A673 (cell line): ENCODE results near the gene ERBB3. TPM values are rescaled to one million over a fixed set of nuclear protein-coding genes. Genes with fewer than 3 reads are reported as not detected.
"Not testable (repeated sequence)": the region's sequence is repeated elsewhere in the genome, so short reads cannot be mapped to it uniquely, and the experiment has no call there.

Experiments used
- BruUV-seq: library from RNA; stranded (reverse); fragments of 400-500 nt; replicated peaks from 2 replicates; lab custom pipeline; 2021; lab: Mats Ljungman, UMichigan
- CTCF ChIA-PET: fragments of 300-600 bp; sonication (Branson Sonifier 250); formaldehyde crosslinking; loops from one replicate; lab custom pipeline; 2022; ENCODE audit warnings: antibody characterized with exemption; lab: Charles Lee
- POLR2A ChIA-PET: fragments of 300-600 bp; sonication (Branson Sonifier 250); formaldehyde crosslinking; loops from one replicate; lab custom pipeline; 2022; ENCODE audit warnings: antibody characterized with exemption; ENCODE audit not compliant: low non-redundant PET; lab: Charles Lee
- DNase-seq: peaks from one replicate; pipeline ENCODE4 v3.0.0-alpha.2; 2015; ENCODE audit warnings: low spot score
- H3K27ac ChIP-seq: fragments of 200-600 bp; sonication (generic); 2 replicates; pipeline ENCODE4 v1.5.1; 2016; ENCODE audit warnings: mixed run types, low read depth, mild to moderate bottlenecking, mixed read lengths, antibody characterized with exemption, low read length; ENCODE audit not compliant: poor library complexity, severe bottlenecking
- H3K27me3 ChIP-seq: fragments of 200-600 bp; sonication (generic); replicated peaks from 2 replicates; pipeline ENCODE4 v1.6.1; 2017; ENCODE audit warnings: mixed run types, low read depth, mild to moderate bottlenecking, mixed read lengths, antibody characterized with exemption, low read length; ENCODE audit not compliant: insufficient read depth, poor library complexity
- H3K36me3 ChIP-seq: fragments of 200-600 bp; sonication (generic); 2 replicates; pipeline ENCODE4 v1.6.1; 2016; ENCODE audit warnings: mixed run types, mild to moderate bottlenecking, mixed read lengths, antibody characterized with exemption, low read length; ENCODE audit not compliant: insufficient read depth, poor library complexity, severe bottlenecking
- H3K4me1 ChIP-seq: fragments of 200-600 bp; sonication (generic); 2 replicates; pipeline ENCODE4 v1.6.1; 2017; ENCODE audit warnings: mixed run types, mild to moderate bottlenecking, mixed read lengths, antibody characterized with exemption, low read length; ENCODE audit not compliant: insufficient read depth, poor library complexity, severe bottlenecking
- H3K4me3 ChIP-seq: fragments of 200-600 bp; sonication (generic); 2 replicates; pipeline ENCODE4 v1.5.1; 2016; ENCODE audit warnings: low read depth, mixed run types, mild to moderate bottlenecking, mixed read lengths, low read length; ENCODE audit not compliant: poor library complexity, severe bottlenecking
- H3K9me3 ChIP-seq: fragments of 200-600 bp; sonication (generic); 2 replicates; pipeline ENCODE4 v1.6.1; 2016; ENCODE audit warnings: mixed run types, low read depth, mild to moderate bottlenecking, mixed read lengths, antibody characterized with exemption, low read length; ENCODE audit not compliant: poor library complexity, severe bottlenecking
- CTCF ChIP-seq: fragments of 300-800, 200-600 bp; sonication (generic); conservative IDR thresholded peaks from 2 replicates; pipeline ENCODE4 v1.5.1; 2017; ENCODE audit warnings: low read depth, mild to moderate bottlenecking, antibody characterized with exemption, low read length, moderate library complexity, mixed read lengths
- EZH2 ChIP-seq: fragments of 200-600 bp; sonication (generic); IDR thresholded peaks from 2 replicates; pipeline ENCODE4 v1.6.1; 2017; ENCODE audit warnings: borderline replicate concordance, low read depth, mild to moderate bottlenecking, mixed read lengths, antibody characterized with exemption, low read length; ENCODE audit not compliant: poor library complexity, severe bottlenecking
- intact Hi-C: fragments of 100-400 bp; cut with micrococcal nuclease; formaldehyde crosslinking; loops from one replicate; pipeline ENCODE4 v1.10.0; 2022; ENCODE audit not compliant: unreplicated experiment
- total RNA-seq: library from RNA; stranded (reverse); gene quantifications from 2 replicates; pipeline ENCODE4 v1.2.3, GENCODE V29; 2021

Gene ERBB3
- total RNA-seq, 1 experiment from 2014 or later: 2.0 TPM

GRCh38 chr12:56042843-56043242 is 37.1 kb upstream of the ERBB3 start:
- TF ChIP-seq CTCF (no peak), EZH2 (no peak)
- CTCF ChIA-PET: no interaction called here
- H3K27ac ChIP-seq: peak overlapping the region; percentile 97

GRCh38 chr12:56046027-56046780 is 33.8 kb upstream of the ERBB3 start:
- Histone ChIP-seq H3K36me3 (peaks cover 39% of the 10 kb centered on the region), H3K9me3 (no peaks in the 10 kb centered on the region), H3K4me3 (no peak overlapping the region), H3K27ac (no peak overlapping the region), H3K4me1 (peaks cover 12% of the 10 kb centered on the region), H3K27me3 (no peaks in the 10 kb centered on the region)
- no TSS peak for BruUV-seq
- CTCF ChIA-PET: interaction anchor here (0.5 kb wide), 1 partner anchor 48 kb away, joined by 5 read pairs; no protein-coding TSS in a partner anchor
- intact Hi-C loops: loop anchor here (5.0 to 10.0 kb wide), 2 partner anchors 71 to 139 kb away; partner anchors contain the start of genes RPL41, SMARCC2 and ZC3H10
- POLR2A ChIA-PET: interaction anchor here (0.6 kb wide), 1 partner anchor 37 kb away, joined by 4 read pairs; no protein-coding TSS in a partner anchor
- DNase-seq: no peak
- TF ChIP-seq EZH2: no peak
- no peak for TF ChIP-seq CTCF

More at GRCh38 chr12:56042843-56043242, 37.1 kb upstream of the ERBB3 start:
- Histone ChIP-seq H3K9me3 (no peaks in the 10 kb centered on the region), H3K4me1 (peaks cover 32% of the 10 kb centered on the region), H3K27me3 (no peaks in the 10 kb centered on the region), H3K4me3 (peak overlapping the region; percentile 73), H3K36me3 (peaks cover 39% of the 10 kb centered on the region)
- DNase-seq: no peak
- intact Hi-C loops: loop anchor here (5.0 to 10.0 kb wide), 3 partner anchors 46 to 226 kb away; partner anchors contain the start of genes ORMDL2, SARNP, SMARCC2 and SUOX
- BruUV-seq: no TSS peak
- POLR2A ChIA-PET: interaction anchor here (0.6 kb wide), 1 partner anchor 30 kb away, joined by 3 read pairs; no protein-coding TSS in a partner anchor

GRCh38 chr12:56053407-56053893 is 26.5 kb upstream of the ERBB3 start:
- Histone ChIP-seq H3K4me3 (no peak overlapping the region), H3K9me3 (no peaks in the 10 kb centered on the region), H3K4me1 (no peaks in the 10 kb centered on the region), H3K36me3 (no peaks in the 10 kb centered on the region), H3K27ac (no peak overlapping the region), H3K27me3 (no peaks in the 10 kb centered on the region)
- CTCF ChIA-PET: no interaction called here
- DNase-seq: no peak
- TF ChIP-seq EZH2: no peak
- no TSS peak for BruUV-seq
- POLR2A ChIA-PET: no interaction called here
- intact Hi-C loops: no loop called here

GRCh38 chr12:56059964-56060363 is 20.0 kb upstream of the ERBB3 start:
- H3K4me3 ChIP-seq, H3K4me1 ChIP-seq, H3K27ac ChIP-seq, H3K36me3 ChIP-seq, BruUV-seq, CTCF ChIA-PET, intact Hi-C loops, POLR2A ChIA-PET, H3K27me3 ChIP-seq, H3K9me3 ChIP-seq, DNase-seq: not testable (repeated sequence)
